ENCODE data around the gene ANKRD63. TPM values are rescaled to one million over a fixed set of nuclear protein-coding genes. Genes with fewer than 3 reads are reported as not detected.

Gene ANKRD63
- total and polyA plus RNA-seq, 2 of the 13 experiments (the other 11 are each of a cell fraction or from before 2014, with no cell fraction given), result not detected

- TF ChIP-seq ZNF496 (CRISPR knock-in tag; IDR thresholded peaks at IDR 0.05; ENCODE audit: insufficient replicate concordance) (no peak), PHB2 (IDR thresholded peaks at IDR 0.05; ENCODE audit: partially characterized antibody) (no peak), MEIS1 (CRISPR knock-in tag; IDR thresholded peaks at IDR 0.05; ENCODE audit: borderline replicate concordance) (peak; percentile 96), LBX2 (CRISPR knock-in tag; IDR thresholded peaks at IDR 0.05; ENCODE audit: borderline replicate concordance) (peak; percentile 60; the same call in 1 of the 2 replicates), BCL3 (CRISPR knock-in tag; IDR thresholded peaks at IDR 0.05) (no peak), HOMEZ (CRISPR knock-in tag; IDR thresholded peaks at IDR 0.05; ENCODE audit: low read depth) (no peak), ZNF550 (CRISPR knock-in tag; IDR thresholded peaks at IDR 0.05; ENCODE audit: borderline replicate concordance) (no peak), ZNF251 (CRISPR knock-in tag; IDR thresholded peaks at IDR 0.05) (no peak), ZNF605 (CRISPR knock-in tag; IDR thresholded peaks at IDR 0.05) (peak; percentile 44; the same call in 1 of the 2 replicates), KLF11 (CRISPR knock-in tag; IDR thresholded peaks at IDR 0.05) (no peak), ZFY (CRISPR knock-in tag; IDR thresholded peaks at IDR 0.05) (peak; percentile 30), NR2C2 (CRISPR knock-in tag; IDR thresholded peaks at IDR 0.05; ENCODE audit: borderline replicate concordance) (peak; percentile 47; the same call in 1 of the 2 replicates), FOXO1 (CRISPR knock-in tag; IDR thresholded peaks at IDR 0.05) (no peak), ZSCAN25 (CRISPR knock-in tag; IDR thresholded peaks at IDR 0.05) (no peak), ZNF20 (CRISPR knock-in tag; IDR thresholded peaks at IDR 0.05) (no peak), ZMYM3 (CRISPR knock-in tag; IDR thresholded peaks at IDR 0.05) (no peak), FOXK1 (CRISPR knock-in tag; IDR thresholded peaks at IDR 0.05; ENCODE audit: borderline replicate concordance, low read depth) (no peak; the same call in 1 of the 2 replicates), RARA (CRISPR knock-in tag; IDR thresholded peaks at IDR 0.05) (no peak), ZNF430 (CRISPR knock-in tag; IDR thresholded peaks at IDR 0.05) (no peak), GTF2F1 (IDR thresholded peaks at IDR 0.05; ENCODE audit: low read length) (no peak), ZBTB8A (CRISPR knock-in tag; IDR thresholded peaks at IDR 0.05; ENCODE audit: borderline replicate concordance, low read depth) (no peak), GPBP1L1 (CRISPR knock-in tag; IDR thresholded peaks at IDR 0.05) (no peak), ZNF446 (CRISPR knock-in tag; IDR thresholded peaks at IDR 0.05) (0 out of 2 replicates have a peak, but pooled peaks have one; percentile 23)
Observed at GRCh38 chr15:40323239-40323952, 40.5 kb upstream of the ANKRD63 start, which contains the start of gene INAFM2 (continued).
